Activated naive CD4-positive, alpha-beta T cell treated with anti-CD3 and anti-CD28 coated beads for 36 hours (primary cell): Measurements from ENCODE around the gene BORCS8. TPM values are rescaled to one million over a fixed set of nuclear protein-coding genes. Genes with fewer than 3 reads are reported as not detected.
"Not testable (repeated sequence)": the region's sequence is repeated elsewhere in the genome, so short reads cannot be mapped to it uniquely, and the experiment has no call there.

Experiments used
- CTCF ChIA-PET: fragments of 350-600 bp; sonication (Branson Sonifier 250); formaldehyde crosslinking; loops from one replicate; lab custom pipeline; 2021; ENCODE audit warnings: antibody characterized with exemption; lab: Charles Lee
- DNase-seq: peaks from one replicate; pipeline ENCODE4 v3.0.0-alpha.2; 2020
- H3K27ac Mint-ChIP-seq: one replicate; pipeline ENCODE4 v1.8.0; 2021; ENCODE audit warnings: mild to moderate bottlenecking, mixed read lengths
- H3K27me3 Mint-ChIP-seq: one replicate; pipeline ENCODE4 v1.8.0; 2021; ENCODE audit warnings: low read depth, mixed read lengths
- H3K36me3 Mint-ChIP-seq: one replicate; pipeline ENCODE4 v1.8.0; 2021; ENCODE audit warnings: low read depth, mixed read lengths
- H3K4me1 Mint-ChIP-seq: one replicate; pipeline ENCODE4 v1.8.0; 2021; ENCODE audit warnings: low read depth, mixed read lengths
- H3K4me3 Mint-ChIP-seq: one replicate; pipeline ENCODE4 v1.8.0; 2021; ENCODE audit warnings: mild to moderate bottlenecking, moderate library complexity, mixed read lengths
- H3K9me3 Mint-ChIP-seq: one replicate; pipeline ENCODE4 v1.8.0; 2021; ENCODE audit warnings: mixed read lengths
- intact Hi-C: fragments of 100-400 bp; cut with micrococcal nuclease; formaldehyde crosslinking; loops from one replicate; pipeline ENCODE4 v1.15.1; 2023
- total RNA-seq, 2 experiments: library from RNA; stranded (reverse); gene quantifications; one replicate each; pipeline ENCODE4 v1.2.3, GENCODE V29; 2021

BORCS8 gene
- total RNA-seq, 2 experiments from 2014 or later, result 14.0 to 16.1 TPM

- no peak overlapping the region for H3K27ac Mint-ChIP-seq
- H3K4me1 Mint-ChIP-seq, result no peaks in the 10 kb centered on the region
- CTCF ChIA-PET, result interaction anchor here (0.8 to 5.3 kb wide), 4 partner anchors 8 to 69 kb away, joined by 4 to 30 read pairs (median 5); no protein-coding TSS in a partner anchor
- no peak for DNase-seq
- H3K9me3 Mint-ChIP-seq, result no peaks in the 10 kb centered on the region
- H3K4me3 Mint-ChIP-seq, result no peak overlapping the region
- intact Hi-C loops, result no loop called here
- peaks cover 5% of the 10 kb centered on the region for H3K36me3 Mint-ChIP-seq
- H3K27me3 Mint-ChIP-seq, result no peaks in the 10 kb centered on the region
These were observed 36.3 kb downstream of the BORCS8 start for GRCh38 chr19:19155495-19156219.

GRCh38 chr19:19154768-19155494, 37.0 kb downstream of the BORCS8 start:
- Mint-ChIP-seq H3K27me3 (no peaks in the 10 kb centered on the region), H3K4me3 (no peak overlapping the region), H3K9me3 (no peaks in the 10 kb centered on the region), H3K4me1 (no peaks in the 10 kb centered on the region), H3K27ac (no peak overlapping the region), H3K36me3 (peaks cover 5% of the 10 kb centered on the region)
- CTCF ChIA-PET, result interaction anchor here (1.7 to 5.3 kb wide), 2 partner anchors 9 to 21 kb away, joined by 4 to 30 read pairs; no protein-coding TSS in a partner anchor
- intact Hi-C loops, result no loop called here
- no peak for DNase-seq

- no peaks in the 10 kb centered on the region for H3K27me3 Mint-ChIP-seq
- intact Hi-C loops, result no loop called here
- CTCF ChIA-PET, result interaction anchor here (0.6 to 5.3 kb wide), 3 partner anchors 23 to 256 kb away, joined by 3 to 30 read pairs (median 3); no protein-coding TSS in a partner anchor
- peaks cover 5% of the 10 kb centered on the region for H3K36me3 Mint-ChIP-seq
- no peak overlapping the region for H3K27ac Mint-ChIP-seq
- no peaks in the 10 kb centered on the region for H3K4me1 Mint-ChIP-seq
- DNase-seq, result no peak
- no peaks in the 10 kb centered on the region for H3K9me3 Mint-ChIP-seq
- no peak overlapping the region for H3K4me3 Mint-ChIP-seq
These were observed 39.1 kb downstream of the BORCS8 start for GRCh38 chr19:19152668-19153384.

GRCh38 chr19:19151418-19151817, 40.5 kb downstream of the BORCS8 start:
- intact Hi-C loops, result no loop called here
- Mint-ChIP-seq H3K4me1 (no peaks in the 10 kb centered on the region), H3K4me3 (no peak overlapping the region), H3K9me3 (no peaks in the 10 kb centered on the region), H3K36me3 (peaks cover 5% of the 10 kb centered on the region), H3K27me3 (no peaks in the 10 kb centered on the region), H3K27ac (no peak overlapping the region)
- CTCF ChIA-PET, result no interaction called here
- no peak for DNase-seq

- no peaks in the 10 kb centered on the region for H3K9me3 Mint-ChIP-seq
- no peaks in the 10 kb centered on the region for H3K36me3 Mint-ChIP-seq
- CTCF ChIA-PET, result no interaction called here
- H3K27me3 Mint-ChIP-seq, result no peaks in the 10 kb centered on the region
- H3K4me3 Mint-ChIP-seq, result no peak overlapping the region
- intact Hi-C loops, result no loop called here
- no peaks in the 10 kb centered on the region for H3K4me1 Mint-ChIP-seq
- DNase-seq, result no peak
- no peak overlapping the region for H3K27ac Mint-ChIP-seq
These were observed 42.5 kb downstream of the BORCS8 start for GRCh38 chr19:19149435-19149834.

- H3K27me3 Mint-ChIP-seq, H3K4me3 Mint-ChIP-seq, DNase-seq, H3K4me1 Mint-ChIP-seq, intact Hi-C loops, H3K27ac Mint-ChIP-seq, H3K9me3 Mint-ChIP-seq, H3K36me3 Mint-ChIP-seq: not testable (repeated sequence)
- CTCF ChIA-PET, result interaction anchor here (0.6 to 3.3 kb wide), 5 partner anchors 8 to 96 kb away, joined by 3 to 27 read pairs (median 6); no protein-coding TSS in a partner anchor
These were observed 43.4 kb downstream of the BORCS8 start for GRCh38 chr19:19148504-19148903.

- Mint-ChIP-seq H3K4me1 (no peaks in the 10 kb centered on the region), H3K4me3 (no peak overlapping the region), H3K36me3 (no peaks in the 10 kb centered on the region), H3K27ac (no peak overlapping the region), H3K27me3 (no peaks in the 10 kb centered on the region), H3K9me3 (no peaks in the 10 kb centered on the region)
- DNase-seq, result no peak
- CTCF ChIA-PET, result interaction anchor here (1.2 to 3.3 kb wide), 6 partner anchors 9 to 95 kb away, joined by 3 to 27 read pairs (median 6); no protein-coding TSS in a partner anchor
- intact Hi-C loops, result loop anchor here (2.0 kb wide), 2 partner anchors 213 to 495 kb away; partner anchors contain the start of gene GMIP
These were observed 44.6 kb downstream of the BORCS8 start for GRCh38 chr19:19147344-19147743.

- no peaks in the 10 kb centered on the region for H3K4me1 Mint-ChIP-seq
- intact Hi-C loops, result loop anchor here (1.0 to 2.0 kb wide), 5 partner anchors 28 to 496 kb away; partner anchors contain the start of gene GMIP
- no peak overlapping the region for H3K4me3 Mint-ChIP-seq
- no peak for DNase-seq
- H3K9me3 Mint-ChIP-seq, result no peaks in the 10 kb centered on the region
- no peak overlapping the region for H3K27ac Mint-ChIP-seq
- CTCF ChIA-PET, result interaction anchor here (0.5 to 3.3 kb wide), 7 partner anchors 10 to 215 kb away, joined by 4 to 27 read pairs (median 7); no protein-coding TSS in a partner anchor
- no peaks in the 10 kb centered on the region for H3K27me3 Mint-ChIP-seq
- no peaks in the 10 kb centered on the region for H3K36me3 Mint-ChIP-seq
These were observed 45.1 kb downstream of the BORCS8 start for GRCh38 chr19:19146865-19147264.

- H3K4me1 Mint-ChIP-seq, result no peaks in the 10 kb centered on the region
- no peak overlapping the region for H3K4me3 Mint-ChIP-seq
- intact Hi-C loops, result loop anchor here (1.0 to 2.0 kb wide), 5 partner anchors 29 to 497 kb away; partner anchors contain the start of gene GMIP
- DNase-seq, result peak; percentile 92
- CTCF ChIA-PET, result interaction anchor here (0.5 to 3.3 kb wide), 19 partner anchors 8 to 366 kb away, joined by 3 to 27 read pairs (median 4); no protein-coding TSS in a partner anchor
- H3K9me3 Mint-ChIP-seq, result no peaks in the 10 kb centered on the region
- H3K27ac Mint-ChIP-seq, result no peak overlapping the region
- no peaks in the 10 kb centered on the region for H3K27me3 Mint-ChIP-seq
- H3K36me3 Mint-ChIP-seq, result no peaks in the 10 kb centered on the region
These were observed 46.0 kb downstream of the BORCS8 start for GRCh38 chr19:19145684-19146608.

GRCh38 chr19:19145281-19145680, 46.7 kb downstream of the BORCS8 start:
- Mint-ChIP-seq H3K27me3 (no peaks in the 10 kb centered on the region), H3K9me3 (no peaks in the 10 kb centered on the region), H3K4me3 (no peak overlapping the region), H3K4me1 (no peaks in the 10 kb centered on the region), H3K27ac (no peak overlapping the region), H3K36me3 (no peaks in the 10 kb centered on the region)
- CTCF ChIA-PET, result interaction anchor here (0.6 to 3.3 kb wide), 16 partner anchors 9 to 366 kb away, joined by 3 to 27 read pairs (median 4); no protein-coding TSS in a partner anchor
- intact Hi-C loops, result no loop called here
- no peak for DNase-seq

- no peaks in the 10 kb centered on the region for H3K27me3 Mint-ChIP-seq
- H3K9me3 Mint-ChIP-seq, result no peaks in the 10 kb centered on the region
- DNase-seq, result no peak
- CTCF ChIA-PET, result interaction anchor here (0.6 to 2.6 kb wide), 4 partner anchors 10 to 33 kb away, joined by 3 to 8 read pairs (median 3); no protein-coding TSS in a partner anchor
- peaks cover 17% of the 10 kb centered on the region for H3K4me1 Mint-ChIP-seq
- H3K27ac Mint-ChIP-seq, result no peak overlapping the region
- no peak overlapping the region for H3K4me3 Mint-ChIP-seq
- intact Hi-C loops, result no loop called here
- no peaks in the 10 kb centered on the region for H3K36me3 Mint-ChIP-seq
These were observed 49.6 kb downstream of the BORCS8 start for GRCh38 chr19:19142347-19142746.
